ENCODE data around the gene AMDHD2.
A peak's percentile ranks its signal among the peaks of the same experiment; 100 is the strongest.

AMDHD2 gene

GRCh38 chr16:2475413-2476344 is 44.5 kb upstream of the AMDHD2 start (continued):
- TF ChIP-seq EGR2 (tag by site-specific recombination; IDR thresholded peaks at IDR 0.05; ENCODE audit: low read depth) (peak; percentile 86), AEBP2 (tag by site-specific recombination; IDR thresholded peaks at IDR 0.05; ENCODE audit: borderline replicate concordance) (no peak), MYNN (tag by site-specific recombination; IDR thresholded peaks at IDR 0.05; ENCODE audit: borderline replicate concordance) (no peak), GLIS2 (tag by site-specific recombination; IDR thresholded peaks at IDR 0.05) (peak; percentile 93), KLF10 (tag by site-specific recombination; IDR thresholded peaks at IDR 0.05) (no peak), ZNF341 (tag by site-specific recombination; IDR thresholded peaks at IDR 0.05; ENCODE audit: low read depth) (no peak), ZBTB7A (tag by site-specific recombination; IDR thresholded peaks at IDR 0.05; ENCODE audit: low read depth) (0 out of 2 replicates have a peak, but pooled peaks have one; percentile 13), GLI4 (tag by site-specific recombination; IDR thresholded peaks at IDR 0.05) (no peak), ZNF354C (tag by site-specific recombination; IDR thresholded peaks at IDR 0.05; ENCODE audit: borderline replicate concordance, low read depth) (no peak), ZNF654 (tag by site-specific recombination; IDR thresholded peaks at IDR 0.05; ENCODE audit: low read depth) (no peak), BCL11B (tag by site-specific recombination; IDR thresholded peaks at IDR 0.05; ENCODE audit: low read depth) (0 out of 2 replicates have a peak, but pooled peaks have one; percentile 28), IKZF3 (tag by site-specific recombination; IDR thresholded peaks at IDR 0.05) (0 out of 2 replicates have a peak, but pooled peaks have one; percentile 12), ZNF692 (tag by site-specific recombination; IDR thresholded peaks at IDR 0.05) (0 out of 2 replicates have a peak, but pooled peaks have one; percentile 30), PRDM6 (tag by site-specific recombination; IDR thresholded peaks at IDR 0.05) (no peak), ZEB2 (tag by site-specific recombination; IDR thresholded peaks at IDR 0.05) (peak; percentile 69; the same call in 1 of the 2 replicates), GLIS1 (tag by site-specific recombination; IDR thresholded peaks at IDR 0.05) (peak; percentile 99), ZFP3 (tag by site-specific recombination; IDR thresholded peaks at IDR 0.05; ENCODE audit: low read depth) (no peak), ZNF221 (tag by site-specific recombination; IDR thresholded peaks at IDR 0.05; ENCODE audit: borderline replicate concordance) (no peak), BCL6B (tag by site-specific recombination; IDR thresholded peaks at IDR 0.05) (no peak), ZBTB1 (tag by site-specific recombination; IDR thresholded peaks at IDR 0.05) (no peak), KLF1 (tag by site-specific recombination; IDR thresholded peaks at IDR 0.05) (peak; percentile 73), ZNF701 (tag by site-specific recombination; IDR thresholded peaks at IDR 0.05) (no peak), ZNF791 (tag by site-specific recombination; IDR thresholded peaks at IDR 0.05) (no peak), ZFHX2 (tag by site-specific recombination; conservative IDR thresholded peaks at IDR 0.05) (peak; percentile 77), ZNF404 (tag by site-specific recombination; IDR thresholded peaks at IDR 0.05) (no peak)
